ENCODE data around the gene NRG2. TPM values are rescaled to one million over a fixed set of nuclear protein-coding genes. Genes with fewer than 3 reads are reported as not detected.

Gene NRG2
- total and polyA plus RNA-seq, 7 experiments from 2014 or later, result 0.05 to 0.22 (median 0.12) TPM; not detected in 3

- Mint-ChIP-seq H3K36me3 (peaks cover 0 to 8% (median 0%) of the 10 kb centered on the region in 5 donors), H3K9me3 (peaks cover 0 to 10% (median 0%) of the 10 kb centered on the region in 11 donors), H3K4me3 (no peak overlapping the region), H3K27ac (peak overlapping the region in 1 of 9 donors; percentile 32), H3K27me3 (peaks cover 3 to 16% (median 13%) of the 10 kb centered on the region in 5 donors), H3K4me1 (peaks cover 0 to 5% (median 0%) of the 10 kb centered on the region in 7 donors)
- Histone ChIP-seq H3K36me3 (ENCODE audit: control insufficient read depth in 2 of 3, insufficient read depth in 3 of 3, low read length in 3 of 3) (no peaks in the 10 kb centered on the region), H3K27me3 (ENCODE audit: control insufficient read depth in 2 of 2, insufficient read depth in 2 of 2, low read length in 2 of 2) (no peaks in the 10 kb centered on the region), H3K4me3 (ENCODE audit: low read length) (no peak overlapping the region), H3K9me3 (ENCODE audit: control insufficient read depth in 2 of 3, low read length in 3 of 3) (no peaks in the 10 kb centered on the region), H3K27ac (ENCODE audit: low read depth, low read length) (no peak overlapping the region), H3K4me1 (ENCODE audit: control insufficient read depth in 2 of 2, insufficient read depth in 2 of 2, low read length in 2 of 2) (no peaks in the 10 kb centered on the region)
- intact Hi-C loops (cut with micrococcal nuclease), result no loop called here
- CTCF ChIA-PET, result no interaction called here
- no peak for ATAC-seq
- POLR2A ChIA-PET, result no interaction called here
- peak in 1 of 9 donors; percentile 7 for DNase-seq
These were observed 165.9 kb downstream of the NRG2 start for GRCh38 chr5:139877129-139877597.

DNA sequence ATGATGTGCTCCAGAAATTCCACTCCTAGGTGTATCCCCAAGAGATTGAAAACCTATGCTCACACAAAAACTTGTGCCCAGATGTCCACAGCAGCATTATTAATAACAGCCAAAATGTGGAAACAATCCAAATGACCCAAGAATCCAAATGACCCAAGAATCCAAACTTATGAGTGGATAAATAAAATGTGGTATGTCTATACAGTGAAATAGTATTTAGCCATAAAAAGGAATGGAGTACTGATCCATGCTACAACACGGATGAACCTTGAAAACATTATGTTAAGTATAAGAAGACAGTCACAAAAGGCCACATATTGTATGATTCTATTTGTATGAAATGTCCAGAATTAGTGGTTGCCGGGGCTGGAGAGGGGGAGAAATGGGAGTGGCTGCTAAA is 167.1 kb downstream of the NRG2 start:
- Histone ChIP-seq H3K36me3 (ENCODE audit: control insufficient read depth in 2 of 3, insufficient read depth in 3 of 3, low read length in 3 of 3) (no peaks in the 10 kb centered on the region), H3K9me3 (ENCODE audit: control insufficient read depth in 2 of 3, low read length in 3 of 3) (no peaks in the 10 kb centered on the region), H3K27ac (ENCODE audit: low read depth, low read length) (no peak overlapping the region), H3K4me3 (ENCODE audit: low read length) (no peak overlapping the region), H3K4me1 (ENCODE audit: control insufficient read depth in 2 of 2, insufficient read depth in 2 of 2, low read length in 2 of 2) (no peaks in the 10 kb centered on the region), H3K27me3 (ENCODE audit: control insufficient read depth in 2 of 2, insufficient read depth in 2 of 2, low read length in 2 of 2) (no peaks in the 10 kb centered on the region)
- Mint-ChIP-seq H3K27ac (no peak overlapping the region), H3K4me3 (no peak overlapping the region), H3K36me3 (peaks cover 0 to 8% (median 0%) of the 10 kb centered on the region in 5 donors), H3K27me3 (peaks cover 3 to 16% (median 13%) of the 10 kb centered on the region in 5 donors), H3K4me1 (peaks cover 0 to 5% (median 0%) of the 10 kb centered on the region in 7 donors), H3K9me3 (peaks cover 0 to 10% (median 0%) of the 10 kb centered on the region in 11 donors)
- ChIA-PET POLR2A (no interaction called here), CTCF (no interaction called here)
- DNase-seq (no peak), ATAC-seq (no peak)
- intact Hi-C loops (cut with micrococcal nuclease), result no loop called here

DNA sequence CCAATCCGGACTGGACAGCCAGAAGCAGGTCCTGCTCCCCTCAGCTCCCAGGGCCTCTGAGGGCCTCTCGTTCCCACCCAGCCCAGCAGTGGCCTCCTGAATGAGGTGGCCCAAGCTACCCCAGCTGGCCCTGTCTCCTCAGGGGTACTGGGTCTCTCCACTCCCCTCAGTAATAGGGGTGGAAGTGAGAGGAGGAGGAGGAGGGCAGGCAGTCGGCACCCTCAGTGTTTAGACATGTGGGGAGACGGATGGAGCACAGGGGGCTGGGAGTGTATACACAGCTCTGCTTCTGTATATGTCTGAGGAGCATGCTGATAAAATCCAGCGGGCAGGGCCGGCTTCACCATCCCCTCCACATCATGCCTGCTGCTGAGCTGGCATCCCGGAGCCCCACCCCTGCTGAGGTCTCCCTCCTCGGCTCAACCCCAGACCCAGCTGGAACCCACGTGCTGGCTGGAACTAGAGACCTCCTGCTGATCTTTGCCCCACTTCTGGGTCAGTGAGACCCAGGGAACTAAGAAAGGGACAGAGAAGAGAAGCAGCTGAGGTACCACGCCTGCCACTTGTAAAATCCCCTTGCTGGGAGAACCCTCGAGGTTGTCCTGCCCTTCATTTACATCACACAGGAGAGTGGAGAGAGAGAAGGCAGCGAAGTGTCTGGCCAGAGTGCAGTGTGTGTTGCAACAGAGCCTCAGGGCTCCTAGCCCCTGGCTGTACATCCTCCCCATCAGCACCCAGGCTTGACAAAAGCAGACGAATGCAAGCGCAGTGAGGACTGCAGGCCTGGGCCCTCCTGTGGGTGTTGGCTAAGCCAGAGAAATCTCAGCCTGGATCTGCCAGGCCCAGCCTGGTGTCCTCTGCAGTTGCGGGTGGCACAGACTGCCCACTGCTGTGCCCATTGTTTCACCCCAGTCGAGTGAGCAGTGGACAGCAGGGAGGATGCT is 170.0 kb downstream of the NRG2 start:
- H3K27ac Mint-ChIP-seq, result no peak overlapping the region
- peaks cover 3 to 19% (median 13%) of the 10 kb centered on the region in 5 donors for H3K27me3 Mint-ChIP-seq
- no peak overlapping the region for H3K4me3 Mint-ChIP-seq
- intact Hi-C loops (cut with micrococcal nuclease), result no loop called here
- peaks cover 0 to 5% (median 0%) of the 10 kb centered on the region in 7 donors for H3K4me1 Mint-ChIP-seq
- ATAC-seq (no peak), DNase-seq (no peak)
- Histone ChIP-seq H3K27me3 (ENCODE audit: control insufficient read depth in 2 of 2, insufficient read depth in 2 of 2, low read length in 2 of 2) (no peaks in the 10 kb centered on the region), H3K36me3 (ENCODE audit: control insufficient read depth in 2 of 3, insufficient read depth in 3 of 3, low read length in 3 of 3) (no peaks in the 10 kb centered on the region), H3K9me3 (ENCODE audit: control insufficient read depth in 2 of 3, low read length in 3 of 3) (no peaks in the 10 kb centered on the region), H3K4me3 (ENCODE audit: low read length) (no peak overlapping the region), H3K4me1 (ENCODE audit: control insufficient read depth in 2 of 2, insufficient read depth in 2 of 2, low read length in 2 of 2) (no peaks in the 10 kb centered on the region), H3K27ac (ENCODE audit: low read depth, low read length) (no peak overlapping the region)
- H3K36me3 Mint-ChIP-seq, result peaks cover 0 to 8% (median 0%) of the 10 kb centered on the region in 5 donors
- peaks cover 0 to 10% (median 0%) of the 10 kb centered on the region in 11 donors for H3K9me3 Mint-ChIP-seq
- ChIA-PET POLR2A (no interaction called here), CTCF (no interaction called here)

GRCh38 chr5:139872052-139872766 is 170.9 kb downstream of the NRG2 start:
- no peaks in the 10 kb centered on the region for H3K36me3 ChIP-seq (ENCODE audit: control insufficient read depth in 2 of 3, insufficient read depth in 3 of 3, low read length in 3 of 3)
- H3K4me3 ChIP-seq (ENCODE audit: low read length), result no peak overlapping the region
- Mint-ChIP-seq H3K4me1 (peaks cover 0 to 5% (median 0%) of the 10 kb centered on the region in 7 donors), H3K36me3 (peaks cover 0 to 8% (median 0%) of the 10 kb centered on the region in 5 donors), H3K4me3 (no peak overlapping the region), H3K9me3 (peaks cover 0 to 10% (median 0%) of the 10 kb centered on the region in 11 donors), H3K27ac (no peak overlapping the region), H3K27me3 (peaks cover 5 to 21% (median 13%) of the 10 kb centered on the region in 5 donors)
- POLR2A ChIA-PET, result no interaction called here
- ATAC-seq, result no peak
- no peak for DNase-seq
- no peaks in the 10 kb centered on the region for H3K27me3 ChIP-seq (ENCODE audit: control insufficient read depth in 2 of 2, insufficient read depth in 2 of 2, low read length in 2 of 2)
- CTCF ChIA-PET, result interaction anchor here (0.7 kb wide), 1 partner anchor 9 kb away, joined by 3 read pairs; no protein-coding TSS in a partner anchor
- H3K9me3 ChIP-seq (ENCODE audit: control insufficient read depth in 2 of 3, low read length in 3 of 3), result no peaks in the 10 kb centered on the region
- H3K4me1 ChIP-seq (ENCODE audit: control insufficient read depth in 2 of 2, insufficient read depth in 2 of 2, low read length in 2 of 2), result no peaks in the 10 kb centered on the region
- no peak overlapping the region for H3K27ac ChIP-seq (ENCODE audit: low read depth, low read length)
- intact Hi-C loops (cut with micrococcal nuclease), result no loop called here

GRCh38 chr5:139871614-139872013 is 171.5 kb downstream of the NRG2 start:
- Histone ChIP-seq H3K4me1 (ENCODE audit: control insufficient read depth in 2 of 2, insufficient read depth in 2 of 2, low read length in 2 of 2) (no peaks in the 10 kb centered on the region), H3K36me3 (ENCODE audit: control insufficient read depth in 2 of 3, insufficient read depth in 3 of 3, low read length in 3 of 3) (no peaks in the 10 kb centered on the region), H3K4me3 (ENCODE audit: low read length) (no peak overlapping the region), H3K27me3 (ENCODE audit: control insufficient read depth in 2 of 2, insufficient read depth in 2 of 2, low read length in 2 of 2) (no peaks in the 10 kb centered on the region), H3K9me3 (ENCODE audit: control insufficient read depth in 2 of 3, low read length in 3 of 3) (no peaks in the 10 kb centered on the region), H3K27ac (ENCODE audit: low read depth, low read length) (no peak overlapping the region)
- intact Hi-C loops (cut with micrococcal nuclease), result no loop called here
- CTCF ChIA-PET, result interaction anchor here (0.7 kb wide), 1 partner anchor 9 kb away, joined by 3 read pairs; no protein-coding TSS in a partner anchor
- POLR2A ChIA-PET, result no interaction called here
- H3K9me3 Mint-ChIP-seq, result peaks cover 0 to 10% (median 0%) of the 10 kb centered on the region in 11 donors
- DNase-seq (no peak), ATAC-seq (no peak)
- H3K4me3 Mint-ChIP-seq, result no peak overlapping the region
- peaks cover 0 to 8% (median 0%) of the 10 kb centered on the region in 5 donors for H3K36me3 Mint-ChIP-seq
- no peak overlapping the region for H3K27ac Mint-ChIP-seq
- H3K4me1 Mint-ChIP-seq, result peaks cover 0 to under 1% (median 0%) of the 10 kb centered on the region in 7 donors
- peaks cover 11 to 24% (median 16%) of the 10 kb centered on the region in 5 donors for H3K27me3 Mint-ChIP-seq

GRCh38 chr5:139870677-139871076 is 172.4 kb downstream of the NRG2 start:
- no peak for DNase-seq
- Mint-ChIP-seq H3K4me1 (no peaks in the 10 kb centered on the region), H3K9me3 (peaks cover 0 to 5% (median 0%) of the 10 kb centered on the region in 11 donors), H3K4me3 (no peak overlapping the region), H3K27me3 (peaks cover 9 to 24% (median 17%) of the 10 kb centered on the region in 5 donors), H3K36me3 (peaks cover 0 to 2% (median 0%) of the 10 kb centered on the region in 5 donors), H3K27ac (no peak overlapping the region)
- intact Hi-C loops (cut with micrococcal nuclease), result no loop called here
- Histone ChIP-seq H3K27ac (ENCODE audit: low read depth, low read length) (no peak overlapping the region), H3K9me3 (ENCODE audit: control insufficient read depth in 2 of 3, low read length in 3 of 3) (no peaks in the 10 kb centered on the region), H3K27me3 (ENCODE audit: control insufficient read depth in 2 of 2, insufficient read depth in 2 of 2, low read length in 2 of 2) (no peaks in the 10 kb centered on the region), H3K4me3 (ENCODE audit: low read length) (no peak overlapping the region), H3K36me3 (ENCODE audit: control insufficient read depth in 2 of 3, insufficient read depth in 3 of 3, low read length in 3 of 3) (no peaks in the 10 kb centered on the region), H3K4me1 (ENCODE audit: control insufficient read depth in 2 of 2, insufficient read depth in 2 of 2, low read length in 2 of 2) (no peaks in the 10 kb centered on the region)
- CTCF ChIA-PET, result no interaction called here
- POLR2A ChIA-PET, result no interaction called here
- ATAC-seq, result no peak
